VCaP (cell line): Measurements from ENCODE around the gene PAPSS2.

ENCODE experiments used
- H3K27ac ChIP-seq: fragments of 450-650 bp; 2 replicates; pipeline ENCODE4 v1.5.1; 2017
- CTCF ChIP-seq: fragments of 450-650 bp; conservative IDR thresholded peaks from 2 replicates; pipeline ENCODE4 v1.5.1; 2017; ENCODE audit warnings: mild to moderate bottlenecking, moderate library complexity

Gene PAPSS2

GRCh38 chr10:87757685-87758084, 98.0 kb downstream of the PAPSS2 start:
- TF ChIP-seq CTCF: no peak
- H3K27ac ChIP-seq: no peak overlapping the region

GRCh38 chr10:87759551-87759950, 99.9 kb downstream of the PAPSS2 start:
- H3K27ac ChIP-seq: no peak overlapping the region
- no peak for TF ChIP-seq CTCF

- H3K27ac ChIP-seq: no peak overlapping the region
Observed at GRCh38 chr10:87760195-87760905, 100.7 kb downstream of the PAPSS2 start.

GRCh38 chr10:87761153-87761552, 101.5 kb downstream of the PAPSS2 start:
- H3K27ac ChIP-seq: no peak overlapping the region
- no peak for TF ChIP-seq CTCF

More at GRCh38 chr10:87760195-87760905, 100.7 kb downstream of the PAPSS2 start:
- no peak for TF ChIP-seq CTCF

GRCh38 chr10:87761892-87762291, 102.2 kb downstream of the PAPSS2 start:
- H3K27ac ChIP-seq: no peak overlapping the region
- TF ChIP-seq CTCF: no peak

- H3K27ac ChIP-seq: no peak overlapping the region
- no peak for TF ChIP-seq CTCF
Observed at GRCh38 chr10:87763086-87763861, 103.6 kb downstream of the PAPSS2 start.

- TF ChIP-seq CTCF: no peak
- H3K27ac ChIP-seq: no peak overlapping the region
Observed at GRCh38 chr10:87764072-87764934, 104.6 kb downstream of the PAPSS2 start.
